ENCODE results near the gene DHODH.
"Not testable (repeated sequence)": the region's sequence is repeated elsewhere in the genome, so short reads cannot be mapped to it uniquely, and the experiment has no call there.

DNA sequence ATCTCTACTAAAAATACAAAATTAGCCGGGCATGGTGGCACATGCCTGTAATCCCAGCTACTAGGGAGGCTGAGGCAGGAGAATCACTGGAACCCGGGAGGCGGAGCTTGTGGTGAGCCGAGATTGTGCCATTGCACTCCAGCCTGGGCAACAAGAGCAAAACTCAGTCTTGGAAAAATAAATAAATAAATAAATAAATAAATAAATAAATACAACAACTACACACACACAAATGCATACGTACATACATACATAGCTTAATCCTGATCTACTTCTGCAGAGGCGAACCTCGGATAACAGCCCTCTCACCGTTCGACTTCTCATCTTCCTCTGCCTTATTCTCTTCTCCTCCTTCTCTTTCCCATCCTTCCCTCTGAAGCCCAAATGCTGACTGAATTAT is 11.0 kb upstream of the DHODH start:
- TF ChIP-seq, protein P1, sequence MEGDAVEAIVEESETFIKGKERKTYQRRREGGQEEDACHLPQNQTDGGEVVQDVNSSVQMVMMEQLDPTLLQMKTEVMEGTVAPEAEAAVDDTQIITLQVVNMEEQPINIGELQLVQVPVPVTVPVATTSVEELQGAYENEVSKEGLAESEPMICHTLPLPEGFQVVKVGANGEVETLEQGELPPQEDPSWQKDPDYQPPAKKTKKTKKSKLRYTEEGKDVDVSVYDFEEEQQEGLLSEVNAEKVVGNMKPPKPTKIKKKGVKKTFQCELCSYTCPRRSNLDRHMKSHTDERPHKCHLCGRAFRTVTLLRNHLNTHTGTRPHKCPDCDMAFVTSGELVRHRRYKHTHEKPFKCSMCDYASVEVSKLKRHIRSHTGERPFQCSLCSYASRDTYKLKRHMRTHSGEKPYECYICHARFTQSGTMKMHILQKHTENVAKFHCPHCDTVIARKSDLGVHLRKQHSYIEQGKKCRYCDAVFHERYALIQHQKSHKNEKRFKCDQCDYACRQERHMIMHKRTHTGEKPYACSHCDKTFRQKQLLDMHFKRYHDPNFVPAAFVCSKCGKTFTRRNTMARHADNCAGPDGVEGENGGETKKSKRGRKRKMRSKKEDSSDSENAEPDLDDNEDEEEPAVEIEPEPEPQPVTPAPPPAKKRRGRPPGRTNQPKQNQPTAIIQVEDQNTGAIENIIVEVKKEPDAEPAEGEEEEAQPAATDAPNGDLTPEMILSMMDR (conservative IDR thresholded peaks at IDR 0.05; ENCODE audit: low read depth, low read length), result not testable (repeated sequence)
- TF ChIP-seq RFX5 (IDR thresholded peaks at IDR 0.05; ENCODE audit: low read depth, low read length); FOS (IDR thresholded peaks at IDR 0.05; ENCODE audit: low read depth, low read length); POLR2A (IDR thresholded peaks at IDR 0.05; ENCODE audit: low read depth, low read length); MAZ (IDR thresholded peaks at IDR 0.05; ENCODE audit: borderline replicate concordance, low read depth, low read length); CHD1 (IDR thresholded peaks at IDR 0.05; ENCODE audit: low read depth, low read length); RCOR1 (IDR thresholded peaks at IDR 0.05; ENCODE audit: insufficient replicate concordance, low read length); MXI1 (IDR thresholded peaks at IDR 0.05; ENCODE audit: borderline replicate concordance, low read depth, low read length): not testable (repeated sequence)
- TF ChIP-seq, protein P2, sequence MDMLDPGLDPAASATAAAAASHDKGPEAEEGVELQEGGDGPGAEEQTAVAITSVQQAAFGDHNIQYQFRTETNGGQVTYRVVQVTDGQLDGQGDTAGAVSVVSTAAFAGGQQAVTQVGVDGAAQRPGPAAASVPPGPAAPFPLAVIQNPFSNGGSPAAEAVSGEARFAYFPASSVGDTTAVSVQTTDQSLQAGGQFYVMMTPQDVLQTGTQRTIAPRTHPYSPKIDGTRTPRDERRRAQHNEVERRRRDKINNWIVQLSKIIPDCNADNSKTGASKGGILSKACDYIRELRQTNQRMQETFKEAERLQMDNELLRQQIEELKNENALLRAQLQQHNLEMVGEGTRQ (IDR thresholded peaks at IDR 0.05; ENCODE audit: low read depth, low read length), result not testable (repeated sequence)
- TF ChIP-seq, protein P3, sequence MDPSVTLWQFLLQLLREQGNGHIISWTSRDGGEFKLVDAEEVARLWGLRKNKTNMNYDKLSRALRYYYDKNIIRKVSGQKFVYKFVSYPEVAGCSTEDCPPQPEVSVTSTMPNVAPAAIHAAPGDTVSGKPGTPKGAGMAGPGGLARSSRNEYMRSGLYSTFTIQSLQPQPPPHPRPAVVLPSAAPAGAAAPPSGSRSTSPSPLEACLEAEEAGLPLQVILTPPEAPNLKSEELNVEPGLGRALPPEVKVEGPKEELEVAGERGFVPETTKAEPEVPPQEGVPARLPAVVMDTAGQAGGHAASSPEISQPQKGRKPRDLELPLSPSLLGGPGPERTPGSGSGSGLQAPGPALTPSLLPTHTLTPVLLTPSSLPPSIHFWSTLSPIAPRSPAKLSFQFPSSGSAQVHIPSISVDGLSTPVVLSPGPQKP (IDR thresholded peaks at IDR 0.05; ENCODE audit: borderline replicate concordance, low read depth, low read length), result not testable (repeated sequence)
